Measurements from ENCODE around the gene CST4.
"Not testable (repeated sequence)": the region's sequence is repeated elsewhere in the genome, so short reads cannot be mapped to it uniquely, and the experiment has no call there.

The CST4 gene, protein sequence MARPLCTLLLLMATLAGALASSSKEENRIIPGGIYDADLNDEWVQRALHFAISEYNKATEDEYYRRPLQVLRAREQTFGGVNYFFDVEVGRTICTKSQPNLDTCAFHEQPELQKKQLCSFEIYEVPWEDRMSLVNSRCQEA

DNA sequence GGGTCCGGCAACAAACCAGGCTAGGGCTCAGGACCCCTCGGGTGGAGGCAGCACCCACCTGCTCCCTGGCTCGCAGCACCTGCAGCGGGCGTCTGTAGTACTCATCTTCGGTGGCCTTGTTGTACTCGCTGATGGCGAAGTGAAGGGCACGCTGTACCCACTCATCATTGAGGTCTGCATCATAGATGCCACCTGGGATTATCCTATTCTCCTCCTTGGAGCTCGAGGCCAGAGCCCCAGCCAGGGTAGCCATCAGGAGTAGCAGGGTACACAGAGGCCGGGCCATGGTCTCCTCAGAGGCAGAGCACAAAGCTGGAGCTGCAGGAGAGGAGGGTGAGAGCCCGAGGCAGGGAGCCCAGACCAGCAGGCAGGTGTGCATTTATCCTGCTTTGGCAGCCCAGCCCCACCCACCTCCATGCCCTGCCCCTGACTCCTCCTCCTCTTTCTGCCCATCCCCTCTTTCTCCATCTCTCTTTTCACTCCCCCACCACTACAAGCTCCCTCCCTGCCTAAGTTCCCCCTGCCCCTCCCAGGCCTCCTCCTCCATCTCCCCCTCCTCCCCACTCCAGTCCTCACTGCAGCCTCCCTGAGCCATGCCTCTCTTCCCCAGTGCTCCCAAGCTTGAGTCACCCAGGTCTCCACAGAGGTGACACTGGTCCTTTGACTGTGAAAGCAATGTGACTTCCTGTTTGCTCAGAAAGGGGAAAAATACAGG, at the start of gene CST4:
Gene CST4, minus strand, starts transcription at position 355 of the 715 bp plus-strand sequence. Its CDS starts 69 bp downstream, at position 286.
- DNase-seq (ENCODE audit: low read depth), result not testable (repeated sequence)

DNA sequence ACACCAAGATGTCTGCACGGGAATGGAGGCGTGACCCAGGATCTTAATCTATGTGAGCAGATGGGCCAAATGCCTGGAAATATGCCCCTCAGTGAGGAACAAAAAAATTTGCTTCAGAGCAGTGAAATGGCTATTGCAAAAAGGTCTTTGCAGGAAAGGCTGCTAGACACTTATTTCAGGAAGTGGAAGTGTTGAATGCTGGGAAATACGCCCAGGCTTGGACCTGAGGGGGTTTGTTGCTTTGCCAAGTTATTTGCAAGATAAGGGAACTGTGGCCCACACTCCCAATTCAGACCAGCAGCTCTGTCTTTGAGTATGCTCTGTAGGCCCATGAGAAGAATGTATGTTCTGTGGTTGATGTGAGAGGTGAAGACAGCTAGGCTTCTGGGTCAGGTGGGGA, 46.6 kb upstream of the CST4 start:
- not testable (repeated sequence) for DNase-seq (ENCODE audit: low read depth)

DNA sequence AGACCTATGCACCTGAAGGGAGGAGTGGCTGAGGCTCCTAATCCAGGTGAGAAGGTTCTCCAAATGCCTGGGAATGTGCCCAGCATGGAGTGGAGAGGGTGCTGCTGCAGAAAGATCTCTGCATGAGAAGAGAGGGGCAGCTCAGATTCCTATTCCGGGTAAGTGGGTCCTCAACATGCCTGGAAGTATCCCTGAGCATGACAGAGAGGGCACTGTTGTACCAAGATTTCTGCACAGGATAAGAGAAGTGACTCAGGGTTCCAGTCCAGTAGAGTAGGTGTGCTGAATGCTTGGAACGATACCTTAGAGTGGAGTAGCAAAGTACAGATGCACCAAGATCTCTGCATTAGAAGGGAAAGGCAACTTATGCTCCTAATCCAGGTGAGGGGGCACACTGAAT, 46.1 kb upstream of the CST4 start:
- not testable (repeated sequence) for DNase-seq (ENCODE audit: low read depth)

DNA sequence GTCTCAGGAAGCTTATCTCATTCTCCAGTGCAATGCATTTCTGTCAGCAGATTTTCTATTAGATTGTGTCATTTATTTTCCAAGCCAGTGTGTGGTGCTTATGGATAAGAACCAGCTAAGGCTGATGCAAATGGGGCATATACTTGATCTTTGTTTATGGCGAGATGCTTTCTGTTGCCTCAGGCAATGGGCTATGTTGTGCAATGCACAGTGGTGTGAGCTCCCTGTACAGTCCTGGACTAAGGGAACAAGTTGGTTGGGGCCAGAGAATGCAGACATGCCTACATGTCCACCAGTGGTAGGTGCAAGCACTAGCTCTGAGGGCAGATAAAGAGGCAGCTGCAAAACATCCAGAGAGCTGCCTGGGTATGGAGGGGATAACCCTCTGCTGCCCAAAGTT, 45.6 kb upstream of the CST4 start:
- not testable (repeated sequence) for DNase-seq (ENCODE audit: low read depth)

DNA sequence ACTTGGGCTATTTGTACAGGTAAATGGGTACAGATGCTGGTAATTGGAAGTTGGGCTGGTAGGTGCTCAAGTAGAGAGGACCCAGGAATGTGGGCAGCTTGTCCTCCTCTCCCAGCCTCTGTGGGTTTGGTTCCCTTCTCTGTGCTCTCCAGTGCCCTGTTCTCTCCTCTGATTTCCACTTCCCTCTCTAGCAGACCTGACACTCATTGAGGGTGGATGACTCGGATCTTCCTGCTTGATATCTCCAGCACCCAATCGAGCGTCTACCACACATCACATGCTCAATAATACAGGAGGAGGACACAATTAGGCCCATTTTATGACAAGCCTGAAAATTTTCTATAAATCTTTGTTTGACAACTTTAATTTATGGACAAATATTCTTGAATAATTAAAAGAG, 38.2 kb upstream of the CST4 start:
- no peak for DNase-seq (ENCODE audit: low read depth)

DNA sequence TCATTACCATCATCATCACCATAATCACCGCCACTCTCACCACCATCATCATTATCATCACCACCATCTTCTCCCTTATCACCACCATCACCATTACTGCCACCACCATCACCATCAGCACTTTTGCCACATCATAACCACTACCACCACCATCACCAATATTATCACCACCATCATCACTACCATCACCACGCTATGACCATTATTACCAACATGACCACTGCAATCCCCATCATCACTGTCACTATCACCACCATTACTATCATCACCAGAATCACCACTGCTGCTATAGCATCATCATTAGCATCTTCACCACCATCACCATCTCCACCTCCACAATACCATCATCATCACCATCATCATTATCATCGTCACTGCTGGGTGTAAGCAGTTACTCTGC, 36.3 kb upstream of the CST4 start:
- no peak for DNase-seq (ENCODE audit: low read depth)

DNA sequence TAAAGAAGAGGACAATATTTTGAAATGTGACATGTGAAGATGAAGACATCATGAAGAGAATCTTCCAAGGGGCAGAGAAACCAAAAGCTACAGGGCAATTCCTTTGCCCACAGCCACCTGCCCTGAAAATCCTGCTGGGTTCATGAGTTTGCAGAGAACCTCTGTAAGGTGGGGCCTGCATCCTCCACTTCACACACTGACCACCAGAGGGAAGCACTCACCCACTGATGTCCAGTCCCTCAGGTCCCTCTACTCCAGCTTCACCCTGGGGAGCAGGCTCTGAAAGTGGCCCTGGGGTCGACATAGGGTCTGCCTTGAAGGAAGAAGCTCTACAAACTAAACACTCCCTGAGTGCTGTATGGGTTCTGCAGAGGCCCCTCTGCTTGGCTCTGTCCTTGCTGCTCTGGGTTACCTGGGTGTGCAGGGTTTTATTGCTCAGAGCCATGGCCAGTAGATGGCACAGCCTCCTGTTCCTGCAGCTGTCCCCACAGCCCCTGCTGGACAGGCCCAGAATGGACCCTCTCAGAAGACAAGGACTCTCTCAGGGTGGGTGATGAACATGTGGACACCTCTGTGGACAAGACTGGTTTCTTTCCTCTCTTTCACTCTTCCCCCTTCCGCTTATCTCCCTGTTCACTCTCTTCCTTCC, 34.9 kb upstream of the CST4 start:
- DNase-seq (ENCODE audit: low read depth), result not testable (repeated sequence)

DNA sequence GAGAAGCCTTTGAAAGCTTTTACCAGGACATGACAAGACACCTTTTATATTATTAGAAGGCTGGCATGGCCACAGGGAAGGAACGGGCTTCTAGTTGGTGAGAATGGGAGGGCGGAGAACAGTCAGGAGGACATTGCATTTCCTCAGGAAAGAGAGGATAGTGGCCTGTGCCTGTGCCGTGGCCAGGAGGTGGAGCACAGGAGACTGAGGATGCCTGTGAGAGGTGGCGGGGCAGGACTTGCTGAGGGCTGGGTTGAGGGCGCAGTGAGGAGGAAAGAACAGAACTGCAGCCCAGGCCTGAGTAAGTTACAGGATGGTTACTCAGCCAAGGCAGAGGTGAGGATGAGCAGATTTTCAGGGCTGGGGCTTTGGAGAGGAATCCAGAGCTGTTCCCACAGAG, 34.0 kb upstream of the CST4 start:
- not testable (repeated sequence) for DNase-seq (ENCODE audit: low read depth)

DNA sequence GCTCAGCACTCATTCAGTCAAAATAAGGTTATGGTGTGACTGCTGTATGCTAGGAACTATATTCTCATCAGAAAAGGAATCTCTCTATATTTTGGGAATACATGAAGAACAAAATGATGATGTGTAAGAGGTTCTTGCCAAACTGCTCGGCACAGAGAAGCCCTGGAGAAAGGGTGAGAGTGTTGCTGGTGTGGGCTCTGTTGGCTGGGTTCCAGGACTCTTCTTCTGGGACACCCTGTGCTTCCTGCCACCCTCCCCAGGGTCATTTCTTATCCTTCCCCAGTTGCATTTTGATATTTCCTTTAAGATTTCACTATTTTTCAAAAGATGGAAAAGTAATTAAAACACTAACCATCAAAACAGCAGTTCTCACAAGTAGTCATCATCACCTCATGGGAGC, 33.1 kb upstream of the CST4 start:
- no peak for DNase-seq (ENCODE audit: low read depth)

DNA sequence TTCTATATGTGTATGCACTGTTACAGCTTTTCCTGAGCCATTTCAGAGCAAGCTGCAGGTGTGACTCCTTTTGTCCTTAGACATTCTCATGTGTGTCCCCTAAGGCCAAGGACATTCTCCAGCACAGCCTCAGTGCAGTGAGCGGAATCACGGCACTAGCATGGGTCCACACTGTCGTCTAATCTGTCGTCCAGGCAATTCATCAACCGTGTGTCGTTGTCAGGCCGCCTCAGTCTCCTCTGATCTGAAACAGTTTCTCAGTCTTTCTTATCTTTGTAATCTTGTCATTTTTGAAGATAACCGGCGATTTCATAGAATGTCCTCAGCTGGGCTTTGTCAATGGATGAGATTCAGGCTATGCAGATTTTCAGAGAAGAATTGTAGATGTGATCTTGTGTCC, 30.5 kb upstream of the CST4 start:
- not testable (repeated sequence) for DNase-seq (ENCODE audit: low read depth)

DNA sequence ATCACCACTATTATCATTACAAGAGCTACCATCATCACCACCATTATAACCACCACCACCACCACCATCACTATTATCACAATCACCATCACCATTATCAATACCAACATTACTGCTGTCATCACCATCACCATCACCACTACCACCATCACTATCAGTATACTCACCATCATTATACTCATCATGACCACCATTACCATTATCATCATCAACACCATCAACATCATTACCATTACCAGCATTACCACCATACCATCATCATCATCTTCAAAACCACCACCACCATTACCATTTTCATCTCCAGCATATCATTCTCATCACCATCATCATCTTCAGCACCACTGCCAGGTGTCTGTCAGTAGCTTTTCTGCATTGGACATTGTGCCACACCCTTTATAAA, 22.9 kb upstream of the CST4 start:
- not testable (repeated sequence) for DNase-seq (ENCODE audit: low read depth)

DNA sequence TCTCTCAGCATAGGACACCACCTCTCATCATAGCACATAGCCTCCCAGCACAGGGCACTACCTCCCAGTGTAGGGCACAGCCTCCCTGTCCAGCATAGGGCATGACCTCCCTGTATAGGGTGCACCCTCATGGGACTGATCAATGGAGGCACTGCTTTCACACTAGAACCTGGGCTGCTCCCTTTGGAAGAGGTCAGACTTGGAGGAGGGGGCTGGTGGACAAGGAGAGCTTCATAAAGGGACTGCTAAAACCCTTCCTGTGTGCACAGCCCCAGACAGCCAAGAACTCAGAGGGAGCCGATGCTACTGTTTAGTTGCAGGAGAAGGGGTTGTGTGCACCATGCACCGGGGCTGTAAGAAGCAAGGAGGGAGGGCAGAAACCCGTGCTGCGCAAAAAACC, 21.9 kb upstream of the CST4 start:
- no peak for DNase-seq (ENCODE audit: low read depth)

DNA sequence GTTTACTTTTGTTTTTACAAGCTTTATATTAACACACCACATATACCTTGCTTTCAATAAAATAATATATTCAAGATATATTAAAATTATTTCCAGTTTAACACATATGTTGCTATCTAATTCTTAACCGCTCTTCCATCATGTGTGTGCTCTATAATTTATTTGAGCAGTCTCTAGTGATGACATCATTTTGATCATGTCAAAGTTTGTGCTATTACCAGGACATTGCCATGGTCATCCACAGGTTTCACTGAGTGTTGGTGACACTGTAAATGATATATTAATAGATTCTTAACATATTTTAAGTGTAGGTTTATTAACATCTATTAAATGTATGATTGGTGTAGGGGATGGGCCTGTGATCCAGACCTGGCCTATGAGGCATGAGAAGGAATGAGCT, 17.1 kb upstream of the CST4 start:
- DNase-seq (ENCODE audit: low read depth), result no peak

DNA sequence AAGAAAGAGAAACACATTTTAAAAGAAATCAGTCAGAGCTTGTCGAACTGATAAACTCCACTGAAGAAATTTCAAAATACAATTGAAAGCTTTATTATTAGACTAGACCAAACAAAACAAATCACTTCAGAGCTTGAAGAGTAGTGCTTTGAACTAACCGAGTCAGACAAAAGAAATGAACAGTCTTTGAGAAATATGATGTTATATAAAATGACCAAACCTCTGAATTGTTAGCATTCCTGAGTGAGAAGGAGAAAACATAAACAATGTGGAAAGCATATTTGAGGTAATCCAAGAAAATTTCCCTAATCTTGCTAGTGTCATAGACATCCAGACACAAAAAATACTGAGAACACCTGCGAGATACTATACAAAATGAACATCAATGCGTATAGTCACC, 13.2 kb upstream of the CST4 start:
- DNase-seq (ENCODE audit: low read depth), result no peak

DNA sequence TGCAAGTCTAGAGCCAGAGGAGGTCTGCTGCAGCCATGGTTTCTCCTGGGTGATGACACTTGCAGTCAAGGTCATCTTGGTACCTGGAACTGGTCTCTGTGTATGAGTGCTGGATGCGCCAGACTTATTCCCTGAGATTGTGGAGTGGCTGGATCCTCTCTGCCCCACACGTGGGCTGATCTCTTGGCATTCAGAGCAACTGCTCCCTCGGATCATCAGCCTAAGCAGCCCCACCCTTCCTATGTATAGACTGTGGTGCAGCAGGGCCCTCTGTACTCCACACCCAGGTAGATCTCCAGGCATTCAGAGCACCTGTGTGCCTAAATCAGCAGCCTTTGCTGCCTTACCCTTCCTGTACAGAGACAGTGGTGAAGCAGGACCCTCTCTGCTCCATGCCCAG, 12.1 kb upstream of the CST4 start:
- no peak for DNase-seq (ENCODE audit: low read depth)

DNA sequence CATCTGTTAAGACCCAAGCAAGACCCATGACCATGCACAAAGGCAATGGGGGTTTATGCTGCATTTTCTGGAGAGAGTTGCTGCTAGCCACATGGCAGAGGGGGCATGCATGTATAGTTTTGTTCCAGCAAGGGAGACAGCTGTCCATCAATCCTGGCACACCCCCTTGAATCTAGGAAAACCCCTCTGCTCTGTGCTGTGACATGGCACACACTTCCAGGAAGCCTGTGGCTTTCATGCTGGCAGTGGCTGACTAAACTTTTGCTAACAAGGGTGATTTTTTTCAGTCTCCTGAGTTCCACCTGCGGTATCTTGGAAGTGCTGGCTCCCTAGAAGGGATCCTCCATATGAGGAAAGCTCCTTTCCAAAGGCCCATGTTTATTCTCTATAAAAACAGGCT, 9.1 kb upstream of the CST4 start:
- DNase-seq (ENCODE audit: low read depth), result no peak

DNA sequence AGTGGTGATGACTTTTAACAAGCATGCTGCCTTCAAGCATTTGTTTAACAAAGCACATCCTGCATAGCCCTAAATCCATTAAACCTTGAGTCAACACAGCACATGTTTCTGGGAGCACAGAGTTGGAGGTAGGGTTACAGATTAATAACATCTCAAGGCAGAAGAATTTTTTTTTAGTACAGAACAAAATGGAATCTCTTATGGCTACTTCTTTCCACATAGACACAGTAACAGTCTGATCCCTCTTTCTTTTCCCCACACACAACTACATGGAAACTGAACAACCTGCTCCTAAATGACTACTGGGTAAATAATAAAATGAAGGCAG, 6.2 kb upstream of the CST4 start:
- not testable (repeated sequence) for DNase-seq (ENCODE audit: low read depth)

DNA sequence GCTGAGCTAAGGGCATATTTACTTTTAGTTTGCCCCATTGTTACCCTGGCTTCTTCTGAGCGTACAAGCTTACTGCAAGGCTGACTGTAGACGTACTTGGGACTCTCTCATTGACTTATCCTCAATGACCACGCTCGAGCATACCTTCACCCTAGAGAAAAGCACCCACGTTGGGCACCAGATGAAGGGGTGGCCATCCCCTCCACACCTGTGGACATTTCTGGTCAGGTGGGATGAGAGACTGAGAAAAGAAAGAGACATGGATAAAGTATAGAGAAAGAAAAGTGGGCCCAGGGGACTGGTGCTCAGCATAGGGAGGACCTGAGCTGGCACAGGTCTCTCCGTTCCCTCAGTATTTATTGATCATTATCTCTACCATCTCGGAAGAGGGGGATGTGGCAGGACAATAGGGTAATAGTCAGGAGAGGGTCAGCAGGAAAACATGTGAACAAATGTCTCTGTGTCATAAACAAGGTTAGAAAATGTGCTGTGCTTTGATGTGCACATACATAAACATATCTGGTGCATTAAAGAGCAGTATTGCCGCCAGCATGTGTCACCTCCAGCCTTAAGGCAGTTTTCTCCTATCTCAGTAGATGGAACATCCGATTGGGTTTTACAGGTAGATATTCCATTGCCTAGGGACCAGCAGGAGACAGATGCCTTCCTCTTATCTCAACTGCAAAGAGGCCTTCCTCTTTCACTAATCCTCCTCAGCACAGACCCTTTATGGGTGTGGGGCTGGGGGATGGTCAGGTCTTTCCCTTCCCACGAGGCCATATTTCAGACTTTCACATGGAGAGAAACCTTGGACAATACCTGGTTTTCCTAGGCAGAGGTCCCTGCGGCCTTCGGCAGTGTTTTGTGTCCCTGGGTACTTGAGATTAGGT, 5.6 kb upstream of the CST4 start:
- DNase-seq (ENCODE audit: low read depth), result not testable (repeated sequence)

DNA sequence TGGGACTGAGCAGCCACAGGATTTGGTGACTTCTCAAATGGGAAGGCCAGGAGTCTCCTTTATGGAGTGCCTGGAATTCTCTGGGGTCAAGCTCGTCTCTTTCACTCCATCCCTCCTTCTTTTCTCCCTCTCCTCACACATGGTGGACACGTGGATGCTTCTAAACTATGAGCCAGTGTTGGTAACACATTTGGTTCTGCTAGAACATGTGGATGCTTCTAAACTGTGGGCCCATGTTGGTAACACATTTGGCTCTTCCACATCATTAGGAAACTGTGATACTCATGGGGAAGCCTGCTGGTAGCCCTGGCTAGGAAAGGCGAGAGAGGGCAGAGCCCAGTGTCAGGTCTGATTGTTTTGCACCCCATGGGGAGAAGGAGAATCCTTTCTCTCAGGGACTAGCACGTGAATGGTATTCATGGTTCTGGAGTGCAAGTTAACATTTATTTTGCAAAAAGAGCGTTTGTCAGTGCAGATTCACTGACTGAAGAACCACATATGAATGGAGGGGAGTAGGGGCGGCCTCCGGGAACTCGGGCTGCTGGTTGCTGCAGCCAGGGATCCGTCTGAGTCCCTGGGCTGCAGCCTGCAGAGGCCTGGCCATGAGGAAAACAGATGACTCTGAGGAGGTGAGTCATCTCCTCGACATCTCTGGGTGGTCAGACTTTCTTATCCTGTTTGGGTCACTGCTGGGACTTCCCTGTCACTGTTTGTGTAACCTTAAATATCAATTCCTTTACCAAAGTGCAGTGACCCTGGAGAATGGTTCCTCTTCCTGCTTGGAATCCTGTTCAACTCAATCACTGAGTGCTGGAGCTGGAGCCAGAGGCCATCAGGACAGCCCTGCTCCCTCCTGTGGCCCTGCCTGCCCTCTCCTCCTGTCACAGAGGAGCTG, 4.1 kb upstream of the CST4 start:
- not testable (repeated sequence) for DNase-seq (ENCODE audit: low read depth)

DNA sequence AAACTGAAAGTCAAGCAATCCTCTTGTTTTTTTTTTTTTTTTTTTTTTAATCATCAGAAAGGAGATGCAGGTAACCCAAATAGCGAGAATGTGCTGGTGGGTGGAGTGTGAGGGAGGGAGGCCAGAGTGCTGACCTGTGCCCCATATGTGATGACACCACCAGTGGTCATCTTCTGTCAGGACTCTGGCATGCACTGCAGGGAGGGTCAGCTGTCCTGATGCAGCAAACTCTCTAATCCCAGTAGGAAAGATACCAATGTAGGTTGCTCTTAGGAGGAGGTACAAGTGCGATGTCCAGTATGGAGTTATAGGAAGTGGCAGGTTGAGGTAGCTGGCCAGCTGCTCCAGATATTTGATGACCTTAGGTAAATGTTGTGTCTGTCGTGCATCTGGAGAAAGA, 2.8 kb upstream of the CST4 start:
- no peak for DNase-seq (ENCODE audit: low read depth)

DNA sequence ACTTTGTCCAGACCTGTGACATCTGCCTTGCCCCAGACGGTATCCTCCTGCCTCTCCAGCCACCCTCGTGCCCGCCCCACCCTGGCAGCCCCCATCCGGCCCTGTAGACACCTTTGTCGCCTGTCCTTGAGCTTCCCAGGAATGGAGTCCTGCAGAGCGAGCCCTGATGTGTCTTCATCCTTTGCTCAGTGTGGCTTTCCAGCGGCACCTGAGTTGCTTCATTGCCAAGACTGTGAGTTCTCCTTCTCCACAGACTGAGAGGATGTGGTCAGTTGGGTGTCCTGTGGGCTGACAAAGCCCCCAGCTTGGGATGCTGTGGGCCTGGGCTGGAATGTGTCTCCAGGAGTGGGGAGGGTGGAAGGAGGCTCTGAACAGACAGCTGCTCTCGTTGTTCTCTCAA, 1.7 kb upstream of the CST4 start:
- no peak for DNase-seq (ENCODE audit: low read depth)

DNA sequence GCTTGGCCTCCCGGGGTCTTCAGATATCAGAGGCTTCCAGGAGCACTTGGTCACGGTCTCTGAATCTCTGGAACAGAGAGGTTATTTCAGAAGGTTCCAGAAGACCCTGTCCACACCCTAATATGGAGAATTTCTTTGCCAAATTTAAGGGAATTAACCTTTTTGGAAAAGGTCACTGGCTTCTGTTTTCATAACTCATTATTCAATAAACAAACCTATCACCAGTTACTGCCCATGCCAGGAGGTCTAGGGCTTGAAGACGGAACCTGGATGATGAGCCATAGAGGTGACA, 507 bp upstream of the CST4 start:
- DNase-seq (ENCODE audit: low read depth), result no peak

Data from activated T-cell treated with anti-CD3 and anti-CD28 coated beads for 24 hours (primary cell).